Measurements from ENCODE around the gene GPX5.

The GPX5 gene

GRCh38 chr6:28569748-28570147, 44.1 kb downstream of the GPX5 start:
- no peaks in the 10 kb centered on the region for H3K36me3 ChIP-seq (replicated peaks)
- DNase-seq = no peak
- H3K27ac ChIP-seq = no peak overlapping the region
- TF ChIP-seq CTCF (IDR thresholded peaks at IDR 0.05; ENCODE audit: low read depth, low read length, missing control alignments) = no peak
- in situ Hi-C loops (cut with HindIII; ENCODE audit: low pct_ligation_motif_present, low sequenced_read_pairs) = no loop called here
- H3K27me3 ChIP-seq (replicated peaks) = peaks cover 3% of the 10 kb centered on the region
- H3K4me3 ChIP-seq (ENCODE audit: low read depth, low read length) = no peak overlapping the region

- TF ChIP-seq CTCF (IDR thresholded peaks at IDR 0.05; ENCODE audit: low read depth, low read length, missing control alignments) = no peak
- Histone ChIP-seq H3K27ac (no peak overlapping the region), H3K36me3 (replicated peaks) (no peaks in the 10 kb centered on the region), H3K27me3 (replicated peaks) (no peaks in the 10 kb centered on the region), H3K4me3 (ENCODE audit: low read depth, low read length) (no peak overlapping the region)
- in situ Hi-C loops (cut with HindIII; ENCODE audit: low pct_ligation_motif_present, low sequenced_read_pairs) = no loop called here
- DNase-seq = no peak
Observed at GRCh38 chr6:28580475-28580874, 54.8 kb downstream of the GPX5 start.

GRCh38 chr6:28583463-28583862, 57.8 kb downstream of the GPX5 start:
- no peak for TF ChIP-seq CTCF (IDR thresholded peaks at IDR 0.05; ENCODE audit: low read depth, low read length, missing control alignments)
- in situ Hi-C loops (cut with HindIII; ENCODE audit: low pct_ligation_motif_present, low sequenced_read_pairs) = no loop called here
- no peak for DNase-seq
- Histone ChIP-seq H3K27ac (no peak overlapping the region), H3K36me3 (replicated peaks) (no peaks in the 10 kb centered on the region), H3K27me3 (replicated peaks) (no peaks in the 10 kb centered on the region), H3K4me3 (ENCODE audit: low read depth, low read length) (no peak overlapping the region)

Measured in brain microvascular endothelial cell (primary cell).